ENCODE data around the gene NT5C2.
"Not testable (repeated sequence)": the region's sequence is repeated elsewhere in the genome, so short reads cannot be mapped to it uniquely, and the experiment has no call there.

Gene NT5C2

GRCh38 chr10:103227416-103227815, 34.3 kb upstream of the NT5C2 start:
- no peak for TF ChIP-seq RARB (CRISPR knock-in tag; IDR thresholded peaks at IDR 0.05)
- no peak for TF ChIP-seq ZFP30 (CRISPR knock-in tag; IDR thresholded peaks at IDR 0.05)
- TF ChIP-seq ARNTL (CRISPR knock-in tag; IDR thresholded peaks at IDR 0.05; ENCODE audit: borderline replicate concordance, low read depth) = no peak
- TF ChIP-seq TSHZ2 (CRISPR knock-in tag; IDR thresholded peaks at IDR 0.05) = no peak
- no peak for TF ChIP-seq BACH2 (CRISPR knock-in tag; IDR thresholded peaks at IDR 0.05; ENCODE audit: borderline replicate concordance)
- no peak for TF ChIP-seq ISL1 (CRISPR knock-in tag; IDR thresholded peaks at IDR 0.05)
- no peak for TF ChIP-seq ZC3H10 (CRISPR knock-in tag; IDR thresholded peaks at IDR 0.05)
- TF ChIP-seq ZNF565 (CRISPR knock-in tag; conservative IDR thresholded peaks at IDR 0.05; ENCODE audit: low read depth) = no peak
- no peak for TF ChIP-seq TOX (CRISPR knock-in tag; IDR thresholded peaks at IDR 0.05; ENCODE audit: borderline replicate concordance)
- TF ChIP-seq SNAI2 (CRISPR knock-in tag; IDR thresholded peaks at IDR 0.05) = no peak
- no peak for TF ChIP-seq ZNF8 (CRISPR knock-in tag; IDR thresholded peaks at IDR 0.05)
- TF ChIP-seq CREB5 (CRISPR knock-in tag; IDR thresholded peaks at IDR 0.05; ENCODE audit: low read depth) = no peak
- no peak for TF ChIP-seq PPARA (CRISPR knock-in tag; IDR thresholded peaks at IDR 0.05; ENCODE audit: borderline replicate concordance)
- no peak for TF ChIP-seq ESRRG (CRISPR knock-in tag; IDR thresholded peaks at IDR 0.05)
- no peak for TF ChIP-seq PATZ1 (CRISPR knock-in tag; IDR thresholded peaks at IDR 0.05; ENCODE audit: borderline replicate concordance)
- no peak for TF ChIP-seq OSR1 (CRISPR knock-in tag; IDR thresholded peaks at IDR 0.05)
- TF ChIP-seq ZFP3 (CRISPR knock-in tag; IDR thresholded peaks at IDR 0.05) = no peak
- no peak for ATAC-seq

- no peak for ATAC-seq
- TF ChIP-seq PATZ1 (CRISPR knock-in tag; IDR thresholded peaks at IDR 0.05; ENCODE audit: borderline replicate concordance) (no peak), PPARA (CRISPR knock-in tag; IDR thresholded peaks at IDR 0.05; ENCODE audit: borderline replicate concordance) (no peak), GLIS3 (CRISPR knock-in tag; IDR thresholded peaks at IDR 0.05) (no peak), POU6F1 (CRISPR knock-in tag; IDR thresholded peaks at IDR 0.05; ENCODE audit: borderline replicate concordance, low read depth) (no peak), RARB (CRISPR knock-in tag; IDR thresholded peaks at IDR 0.05) (no peak), TOX (CRISPR knock-in tag; IDR thresholded peaks at IDR 0.05; ENCODE audit: borderline replicate concordance) (no peak), ZNF8 (CRISPR knock-in tag; IDR thresholded peaks at IDR 0.05) (no peak), CSDC2 (CRISPR knock-in tag; IDR thresholded peaks at IDR 0.05) (no peak), BACH2 (CRISPR knock-in tag; IDR thresholded peaks at IDR 0.05; ENCODE audit: borderline replicate concordance) (no peak), CSRNP3 (CRISPR knock-in tag; IDR thresholded peaks at IDR 0.05) (no peak), ESRRG (CRISPR knock-in tag; IDR thresholded peaks at IDR 0.05) (no peak), OSR1 (CRISPR knock-in tag; IDR thresholded peaks at IDR 0.05) (no peak), CREB5 (CRISPR knock-in tag; IDR thresholded peaks at IDR 0.05; ENCODE audit: low read depth) (no peak)
These were observed 32.9 kb upstream of the NT5C2 start for GRCh38 chr10:103225939-103226338.

- ATAC-seq = not testable (repeated sequence)
These were observed 31.6 kb upstream of the NT5C2 start for GRCh38 chr10:103224721-103225120.
